Adrenal gland (tissue), 5 donors: ENCODE data around the gene CCDC149.

ENCODE experiments used
- CTCF ChIP-seq, 6 experiments: fragments of 450-650 bp in 4 of 6; fragments of 200-600 bp in 2 of 6; sonication (generic) in 1 of 6; IDR thresholded peaks; 1 replicate in 5 of 6; 2 replicates in 1 of 6; pipeline versions ENCODE4 v1.5.1 to v1.8.0; 2016 to 2021; ENCODE audit warnings: antibody characterized with exemption in 6 of 6, mild to moderate bottlenecking in 2 of 6, moderate library complexity in 1 of 6
- POLR2A ChIP-seq, 2 donors: fragments of 450-650 bp; IDR thresholded peaks; one replicate each; pipeline ENCODE4 v1.6.1; 2017; ENCODE audit warnings: antibody characterized with exemption in 2 of 2, mild to moderate bottlenecking in 2 of 2, moderate library complexity in 1 of 2
- donor health status: DM: no; HTN: no; CAD: no.

- TF ChIP-seq CTCF (IDR thresholded peaks at IDR 0.05) (no peak), POLR2A (IDR thresholded peaks at IDR 0.05) (no peak)
These were observed 102.9 kb downstream of the CCDC149 start for GRCh38 chr4:24809815-24810405.
